Tibial nerve (tissue), 3 donors: Measurements from ENCODE around the gene B3GALT6.

Experiments used
- POLR2A ChIP-seq, 2 donors: fragments of 450-650 bp; IDR thresholded peaks; one replicate each; pipeline ENCODE4 v1.6.1; 2017; ENCODE audit warnings: antibody characterized with exemption in 2 of 2, mild to moderate bottlenecking in 2 of 2, moderate library complexity in 2 of 2
- TF ChIP-seq, protein P1 (sequence below), 5 experiments: fragments of 200-600 bp in 3 of 5; fragments of 450-650 bp in 2 of 5; sonication (generic) in 3 of 5; IDR thresholded peaks; one replicate each; pipeline ENCODE4 v1.5.1; 2016 to 2019; ENCODE audit warnings: antibody characterized with exemption in 5 of 5, mild to moderate bottlenecking in 3 of 5, moderate library complexity in 2 of 5

DNA sequence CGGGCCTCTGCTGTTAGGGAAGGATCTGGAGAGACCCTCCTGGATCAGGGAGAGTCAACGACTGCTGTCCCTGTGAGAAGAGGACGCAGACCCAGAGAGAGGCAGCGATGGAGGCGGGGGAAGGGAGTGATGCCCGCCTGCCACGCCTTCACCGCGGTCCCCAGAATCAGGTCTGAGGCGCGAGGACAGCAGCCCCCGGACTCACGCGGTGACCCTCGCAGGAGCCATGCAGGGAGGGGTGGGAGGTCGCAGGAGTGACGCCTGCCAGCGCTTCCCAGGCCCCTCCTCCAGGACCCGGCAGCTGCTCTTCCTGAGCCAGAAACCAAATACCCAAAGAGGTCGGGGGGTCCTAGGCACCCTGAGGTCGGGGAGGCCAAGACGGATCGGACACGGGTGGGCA is 11.8 kb upstream of the B3GALT6 start:
- TF ChIP-seq, protein P1, sequence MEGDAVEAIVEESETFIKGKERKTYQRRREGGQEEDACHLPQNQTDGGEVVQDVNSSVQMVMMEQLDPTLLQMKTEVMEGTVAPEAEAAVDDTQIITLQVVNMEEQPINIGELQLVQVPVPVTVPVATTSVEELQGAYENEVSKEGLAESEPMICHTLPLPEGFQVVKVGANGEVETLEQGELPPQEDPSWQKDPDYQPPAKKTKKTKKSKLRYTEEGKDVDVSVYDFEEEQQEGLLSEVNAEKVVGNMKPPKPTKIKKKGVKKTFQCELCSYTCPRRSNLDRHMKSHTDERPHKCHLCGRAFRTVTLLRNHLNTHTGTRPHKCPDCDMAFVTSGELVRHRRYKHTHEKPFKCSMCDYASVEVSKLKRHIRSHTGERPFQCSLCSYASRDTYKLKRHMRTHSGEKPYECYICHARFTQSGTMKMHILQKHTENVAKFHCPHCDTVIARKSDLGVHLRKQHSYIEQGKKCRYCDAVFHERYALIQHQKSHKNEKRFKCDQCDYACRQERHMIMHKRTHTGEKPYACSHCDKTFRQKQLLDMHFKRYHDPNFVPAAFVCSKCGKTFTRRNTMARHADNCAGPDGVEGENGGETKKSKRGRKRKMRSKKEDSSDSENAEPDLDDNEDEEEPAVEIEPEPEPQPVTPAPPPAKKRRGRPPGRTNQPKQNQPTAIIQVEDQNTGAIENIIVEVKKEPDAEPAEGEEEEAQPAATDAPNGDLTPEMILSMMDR (IDR thresholded peaks at IDR 0.05): no peak
- TF ChIP-seq POLR2A (IDR thresholded peaks at IDR 0.05): no peak
